GM12878 (cell line): Measurements from ENCODE around the gene UBXN7. TPM values are rescaled to one million over a fixed set of nuclear protein-coding genes. Genes with fewer than 3 reads are reported as not detected.

Experiments used
- BRCA1 ChIP-seq: IDR thresholded peaks from 2 replicates; pipeline ENCODE4 v1.6.1; 2011; ENCODE audit warnings: low read depth, low read length, improper control_type of control experiment
- EZH2 ChIP-seq: IDR thresholded peaks from 2 replicates; pipeline ENCODE4 v1.6.1; 2012; ENCODE audit warnings: low read depth, mild to moderate bottlenecking, control low read depth, inconsistent platforms, low read length, borderline replicate concordance; ENCODE audit not compliant: control insufficient read depth
- FOXK2 ChIP-seq: fragments of 450-650 bp; IDR thresholded peaks from 2 replicates; pipeline ENCODE4 v1.6.1; 2017; ENCODE audit warnings: mild to moderate bottlenecking, moderate library complexity
- IKZF1 ChIP-seq: fragments of 450-650 bp; conservative IDR thresholded peaks from 2 replicates; pipeline ENCODE4 v1.6.1; 2017; ENCODE audit warnings: antibody characterized with exemption, mild to moderate bottlenecking
- MTA2 ChIP-seq: fragments of 450-650 bp; IDR thresholded peaks from 2 replicates; pipeline ENCODE4 v1.6.1; 2016; ENCODE audit warnings: low read depth, mild to moderate bottlenecking, moderate library complexity
- MTA3 ChIP-seq: IDR thresholded peaks from 2 replicates; pipeline ENCODE4 v1.6.1; 2012; ENCODE audit warnings: low read length, inconsistent platforms, borderline replicate concordance
- MXI1 ChIP-seq: fragments of 150-350 bp; IDR thresholded peaks from 2 replicates; pipeline ENCODE4 v1.6.1; 2011; ENCODE audit warnings: low read depth, mild to moderate bottlenecking, inconsistent platforms, low read length, improper control_type of control experiment
- NRF1 ChIP-seq: conservative IDR thresholded peaks from 2 replicates; pipeline ENCODE4 v1.6.1; 2011; ENCODE audit warnings: mild to moderate bottlenecking, low read depth, low read length, improper control_type of control experiment
- PML ChIP-seq: IDR thresholded peaks from 2 replicates; pipeline ENCODE4 v1.6.1; 2012; ENCODE audit warnings: low read length, inconsistent platforms
- RAD51 ChIP-seq: fragments of 450-650 bp; IDR thresholded peaks from 2 replicates; pipeline ENCODE4 v1.6.1; 2016; ENCODE audit warnings: moderate library complexity, mild to moderate bottlenecking, inconsistent platforms
- SMAD5 ChIP-seq: IDR thresholded peaks from 2 replicates; pipeline ENCODE4 v1.6.1; 2016; ENCODE audit warnings: antibody characterized with exemption, low read depth
- SMARCA5 ChIP-seq: fragments of 450-650 bp; IDR thresholded peaks from 2 replicates; pipeline ENCODE4 v1.6.1; 2017; ENCODE audit warnings: mild to moderate bottlenecking
- SPI1 ChIP-seq: IDR thresholded peaks from 2 replicates; pipeline ENCODE4 v1.6.1; 2011; ENCODE audit warnings: low read depth, mild to moderate bottlenecking, low read length, moderate library complexity, borderline replicate concordance; ENCODE audit not compliant: insufficient read depth
- SUPT20H ChIP-seq: IDR thresholded peaks from 2 replicates; pipeline ENCODE4 v1.6.1; 2011; ENCODE audit warnings: low read depth, mild to moderate bottlenecking, low read length, moderate library complexity, borderline replicate concordance; ENCODE audit not compliant: control insufficient read depth
- TCF12 ChIP-seq: IDR thresholded peaks from 2 replicates; pipeline ENCODE4 v1.6.1; 2011; ENCODE audit warnings: low read depth, mild to moderate bottlenecking, low read length
- YY1 ChIP-seq: IDR thresholded peaks from 2 replicates; pipeline ENCODE4 v1.6.1; 2011; ENCODE audit warnings: low read depth, mild to moderate bottlenecking, low read length
- ZBED1 ChIP-seq: IDR thresholded peaks from 2 replicates; pipeline ENCODE4 v1.6.1; 2016; ENCODE audit warnings: borderline replicate concordance
- polyA plus RNA-seq, 11 experiments: library from polyadenylated mRNA; depleted of rRNA in 4 of 11; unstranded in 6 of 11; stranded (reverse) in 5 of 11; fragments of >200 nt; fragmentation: Nextera tagmentation in 4 of 11; fragmentation: Illumina TruSeq in 1 of 11; extraction: Ambion mirVana in 4 of 11; extraction: Trizol in 1 of 11; gene quantifications; 1 replicate in 1 of 11; 2 replicates in 10 of 11; pipeline versions ENCODE4 v1.2.1 to v1.2.3, GENCODE V29; 2011 to 2016; ENCODE audit warnings: inconsistent platforms in 2 of 11, missing spikeins in 2 of 11, low read depth in 1 of 11
- total RNA-seq, 4 experiments: library from RNA; depleted of rRNA in 3 of 4; stranded (reverse); fragments of >200 nt in 3 of 4; fragmentation: Illumina TruSeq in 1 of 4; extraction: Trizol in 1 of 4; gene quantifications; 2 replicates each; pipeline versions ENCODE4 v1.2.1 to v1.2.3, GENCODE V29; 2013 to 2021
- TF ChIP-seq, protein P1 (sequence below): fragments of 450-650 bp; IDR thresholded peaks from 2 replicates; pipeline ENCODE4 v1.6.1; 2017; ENCODE audit warnings: mild to moderate bottlenecking, moderate library complexity
- TF ChIP-seq, protein P2 (sequence below): fragments of 450-650 bp; IDR thresholded peaks from 2 replicates; pipeline ENCODE4 v1.6.1; 2016; ENCODE audit warnings: mild to moderate bottlenecking
- TF ChIP-seq, protein P3 (sequence below): fragments of 450-650 bp; IDR thresholded peaks from 2 replicates; pipeline ENCODE4 v1.6.1; 2016; ENCODE audit warnings: mild to moderate bottlenecking, moderate library complexity, borderline replicate concordance

UBXN7 gene
- total and polyA plus RNA-seq, 10 of the 15 experiments (the other 5 are each of a cell fraction or from before 2014, with no cell fraction given): 4.8 to 78.4 (median 24.9) TPM

DNA sequence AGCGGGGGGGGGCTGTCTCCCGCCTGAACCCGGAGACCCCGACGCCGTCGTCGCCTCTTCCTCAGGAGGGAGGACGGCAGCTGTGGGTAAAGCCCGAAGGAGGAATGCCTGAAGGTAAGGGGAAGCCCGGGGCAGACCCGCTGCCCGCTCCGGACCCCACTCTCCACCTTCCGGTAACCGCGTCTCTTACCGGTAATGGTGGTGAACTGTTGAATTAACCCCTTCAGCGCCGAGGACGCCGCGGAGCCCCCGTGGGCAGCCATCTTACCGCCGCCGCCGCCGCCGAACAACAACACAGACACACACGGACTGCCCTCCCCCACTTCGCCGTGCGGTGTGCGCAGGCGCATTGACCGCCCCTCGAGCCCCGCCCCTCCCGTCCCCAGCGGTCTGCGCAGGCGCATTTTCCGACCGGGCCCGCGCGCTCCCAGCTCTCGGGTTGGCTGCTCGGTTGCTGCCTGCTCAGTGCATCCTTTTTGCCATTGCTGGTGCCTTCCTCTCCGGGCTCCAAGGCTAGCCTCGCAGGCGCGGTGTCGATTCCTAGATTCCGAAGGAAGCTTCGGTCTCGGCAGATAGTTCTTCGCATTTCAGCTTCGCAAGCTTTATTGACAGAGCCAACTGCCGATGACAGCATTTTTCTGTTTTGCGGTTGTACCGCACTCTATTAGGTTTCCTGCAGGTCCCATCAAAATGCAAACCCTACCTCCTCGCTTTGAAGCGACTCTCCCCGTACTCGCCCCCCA, at the start of gene UBXN7 (continued):
- TF ChIP-seq BRCA1 (no peak), MTA3 (no peak), NRF1 (peak; percentile 63), EZH2 (no peak), ZBED1 (no peak), FOXK2 (peak; percentile 79), RAD51 (no peak), PML (peak; percentile 90), SMAD5 (peak; percentile 49; the same call in 1 of the 2 replicates), YY1 (peak; percentile 97), IKZF1 (peak; percentile 62), MTA2 (no peak), SMARCA5 (peak; percentile 18; the same call in 1 of the 2 replicates), TCF12 (no peak), SUPT20H (no peak), SPI1 (no peak), MXI1 (peak; percentile 50; the same call in 1 of the 2 replicates)
- TF ChIP-seq, protein P1, sequence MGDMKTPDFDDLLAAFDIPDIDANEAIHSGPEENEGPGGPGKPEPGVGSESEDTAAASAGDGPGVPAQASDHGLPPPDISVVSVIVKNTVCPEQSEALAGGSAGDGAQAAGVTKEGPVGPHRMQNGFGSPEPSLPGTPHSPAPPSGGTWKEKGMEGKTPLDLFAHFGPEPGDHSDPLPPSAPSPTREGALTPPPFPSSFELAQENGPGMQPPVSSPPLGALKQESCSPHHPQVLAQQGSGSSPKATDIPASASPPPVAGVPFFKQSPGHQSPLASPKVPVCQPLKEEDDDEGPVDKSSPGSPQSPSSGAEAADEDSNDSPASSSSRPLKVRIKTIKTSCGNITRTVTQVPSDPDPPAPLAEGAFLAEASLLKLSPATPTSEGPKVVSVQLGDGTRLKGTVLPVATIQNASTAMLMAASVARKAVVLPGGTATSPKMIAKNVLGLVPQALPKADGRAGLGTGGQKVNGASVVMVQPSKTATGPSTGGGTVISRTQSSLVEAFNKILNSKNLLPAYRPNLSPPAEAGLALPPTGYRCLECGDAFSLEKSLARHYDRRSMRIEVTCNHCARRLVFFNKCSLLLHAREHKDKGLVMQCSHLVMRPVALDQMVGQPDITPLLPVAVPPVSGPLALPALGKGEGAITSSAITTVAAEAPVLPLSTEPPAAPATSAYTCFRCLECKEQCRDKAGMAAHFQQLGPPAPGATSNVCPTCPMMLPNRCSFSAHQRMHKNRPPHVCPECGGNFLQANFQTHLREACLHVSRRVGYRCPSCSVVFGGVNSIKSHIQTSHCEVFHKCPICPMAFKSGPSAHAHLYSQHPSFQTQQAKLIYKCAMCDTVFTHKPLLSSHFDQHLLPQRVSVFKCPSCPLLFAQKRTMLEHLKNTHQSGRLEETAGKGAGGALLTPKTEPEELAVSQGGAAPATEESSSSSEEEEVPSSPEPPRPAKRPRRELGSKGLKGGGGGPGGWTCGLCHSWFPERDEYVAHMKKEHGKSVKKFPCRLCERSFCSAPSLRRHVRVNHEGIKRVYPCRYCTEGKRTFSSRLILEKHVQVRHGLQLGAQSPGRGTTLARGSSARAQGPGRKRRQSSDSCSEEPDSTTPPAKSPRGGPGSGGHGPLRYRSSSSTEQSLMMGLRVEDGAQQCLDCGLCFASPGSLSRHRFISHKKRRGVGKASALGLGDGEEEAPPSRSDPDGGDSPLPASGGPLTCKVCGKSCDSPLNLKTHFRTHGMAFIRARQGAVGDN: peak; percentile 69; the same call in 1 of the 2 replicates
- TF ChIP-seq, protein P2, sequence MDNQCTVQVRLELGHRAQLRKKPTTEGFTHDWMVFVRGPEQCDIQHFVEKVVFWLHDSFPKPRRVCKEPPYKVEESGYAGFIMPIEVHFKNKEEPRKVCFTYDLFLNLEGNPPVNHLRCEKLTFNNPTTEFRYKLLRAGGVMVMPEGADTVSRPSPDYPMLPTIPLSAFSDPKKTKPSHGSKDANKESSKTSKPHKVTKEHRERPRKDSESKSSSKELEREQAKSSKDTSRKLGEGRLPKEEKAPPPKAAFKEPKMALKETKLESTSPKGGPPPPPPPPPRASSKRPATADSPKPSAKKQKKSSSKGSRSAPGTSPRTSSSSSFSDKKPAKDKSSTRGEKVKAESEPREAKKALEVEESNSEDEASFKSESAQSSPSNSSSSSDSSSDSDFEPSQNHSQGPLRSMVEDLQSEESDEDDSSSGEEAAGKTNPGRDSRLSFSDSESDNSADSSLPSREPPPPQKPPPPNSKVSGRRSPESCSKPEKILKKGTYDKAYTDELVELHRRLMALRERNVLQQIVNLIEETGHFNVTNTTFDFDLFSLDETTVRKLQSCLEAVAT: 0 out of 2 replicates have a peak, but pooled peaks have one; percentile 64
- TF ChIP-seq, protein P3, sequence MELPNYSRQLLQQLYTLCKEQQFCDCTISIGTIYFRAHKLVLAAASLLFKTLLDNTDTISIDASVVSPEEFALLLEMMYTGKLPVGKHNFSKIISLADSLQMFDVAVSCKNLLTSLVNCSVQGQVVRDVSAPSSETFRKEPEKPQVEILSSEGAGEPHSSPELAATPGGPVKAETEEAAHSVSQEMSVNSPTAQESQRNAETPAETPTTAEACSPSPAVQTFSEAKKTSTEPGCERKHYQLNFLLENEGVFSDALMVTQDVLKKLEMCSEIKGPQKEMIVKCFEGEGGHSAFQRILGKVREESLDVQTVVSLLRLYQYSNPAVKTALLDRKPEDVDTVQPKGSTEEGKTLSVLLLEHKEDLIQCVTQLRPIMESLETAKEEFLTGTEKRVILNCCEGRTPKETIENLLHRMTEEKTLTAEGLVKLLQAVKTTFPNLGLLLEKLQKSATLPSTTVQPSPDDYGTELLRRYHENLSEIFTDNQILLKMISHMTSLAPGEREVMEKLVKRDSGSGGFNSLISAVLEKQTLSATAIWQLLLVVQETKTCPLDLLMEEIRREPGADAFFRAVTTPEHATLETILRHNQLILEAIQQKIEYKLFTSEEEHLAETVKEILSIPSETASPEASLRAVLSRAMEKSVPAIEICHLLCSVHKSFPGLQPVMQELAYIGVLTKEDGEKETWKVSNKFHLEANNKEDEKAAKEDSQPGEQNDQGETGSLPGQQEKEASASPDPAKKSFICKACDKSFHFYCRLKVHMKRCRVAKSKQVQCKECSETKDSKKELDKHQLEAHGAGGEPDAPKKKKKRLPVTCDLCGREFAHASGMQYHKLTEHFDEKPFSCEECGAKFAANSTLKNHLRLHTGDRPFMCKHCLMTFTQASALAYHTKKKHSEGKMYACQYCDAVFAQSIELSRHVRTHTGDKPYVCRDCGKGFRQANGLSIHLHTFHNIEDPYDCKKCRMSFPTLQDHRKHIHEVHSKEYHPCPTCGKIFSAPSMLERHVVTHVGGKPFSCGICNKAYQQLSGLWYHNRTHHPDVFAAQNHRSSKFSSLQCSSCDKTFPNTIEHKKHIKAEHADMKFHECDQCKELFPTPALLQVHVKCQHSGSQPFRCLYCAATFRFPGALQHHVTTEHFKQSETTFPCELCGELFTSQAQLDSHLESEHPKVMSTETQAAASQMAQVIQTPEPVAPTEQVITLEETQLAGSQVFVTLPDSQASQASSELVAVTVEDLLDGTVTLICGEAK: peak; percentile 73
